HepG2 (cell line): Measurements from ENCODE around the gene ACSM5. TPM values are rescaled to one million over a fixed set of nuclear protein-coding genes. Genes with fewer than 3 reads are reported as not detected.

Source experiments
- ATAC-seq: fragments of 200-7000 bp; cut with Tn5 transposase; 3 replicates; pipeline ENCODE4 v1.9.1; 2020; ENCODE audit warnings: mild to moderate bottlenecking, moderate library complexity
- BruUV-seq: library from RNA; stranded (reverse); fragments of 400-500 nt; replicated peaks from 2 replicates; lab custom pipeline; 2021; lab: Mats Ljungman, UMichigan
- CTCF ChIA-PET: fragments of 300-600 bp; formaldehyde crosslinking; extraction: SDS; loops from one replicate; lab custom pipeline; 2021; ENCODE audit warnings: low total read pairs, inconsistent platforms, low intra/inter-chr PET ratio; lab: Yijun Ruan, JAX
- POLR2A ChIA-PET: fragments of 350-600 bp; sonication (Branson Sonifier 250); formaldehyde crosslinking; loops from one replicate; lab custom pipeline; 2020; ENCODE audit warnings: antibody characterized with exemption, inconsistent platforms; lab: Yijun Ruan, JAX
- DNase-seq: peaks from one replicate; pipeline ENCODE4 v3.0.0-alpha.2; 2015; ENCODE audit warnings: low spot score
- FAIRE-seq: peaks from 3 replicates; lab custom pipeline; 2011; peaks lifted over from hg19 to GRCh38; lab: Jason Lieb, UNC
- H2AFZ ChIP-seq: one replicate; pipeline ENCODE4 v1.6.1; 2011; ENCODE audit warnings: low read length, inconsistent platforms
- H3K27ac ChIP-seq: fragments of 300-600 bp; 3 replicates; pipeline ENCODE4 v1.8.0; 2011; ENCODE audit warnings: mixed run types, mild to moderate bottlenecking, mixed read lengths, low read length, inconsistent platforms; ENCODE audit not compliant: insufficient read depth; ENCODE audit errors: extremely low read length
- H3K27me3 ChIP-seq, 2 experiments: fragments of 200-600 bp in 1 of 2; 2 replicates in 1 of 2; 3 replicates in 1 of 2; pipeline versions ENCODE4 v1.6.0 to v1.8.0; 2011; ENCODE audit warnings: low read length in 2 of 2, mild to moderate bottlenecking in 2 of 2, moderate library complexity in 2 of 2, inconsistent platforms in 1 of 2; ENCODE audit not compliant: insufficient read depth in 2 of 2, control insufficient read depth in 1 of 2
- H3K36me3 ChIP-seq, 2 experiments: fragments of 200-600 bp in 1 of 2; replicated peaks in 1 of 2; 2 replicates in 1 of 2; 3 replicates in 1 of 2; pipeline versions ENCODE4 v1.5.1 to v1.8.0; 2011; ENCODE audit warnings: low read length in 2 of 2, inconsistent platforms in 1 of 2; ENCODE audit not compliant: insufficient read depth in 2 of 2, control insufficient read depth in 1 of 2
- H3K4me1 ChIP-seq: 2 replicates; pipeline ENCODE4 v1.5.1; 2012; ENCODE audit warnings: low read length, inconsistent platforms; ENCODE audit not compliant: insufficient read depth
- H3K4me2 ChIP-seq: 2 replicates; pipeline ENCODE4 v1.6.0; 2011; ENCODE audit warnings: low read depth, low read length, inconsistent platforms
- H3K4me3 ChIP-seq, 3 experiments: fragments of 200-600 bp in 1 of 3; sonication (generic), shearing (Covaris generic) in 1 of 3; replicated peaks in 1 of 3; 2 replicates each; pipeline ENCODE4 v1.5.1; 2011 to 2016; ENCODE audit warnings: low read length in 3 of 3, inconsistent platforms in 2 of 3, low read depth in 2 of 3, mild to moderate bottlenecking in 2 of 3, control low read depth in 1 of 3, mixed read lengths in 1 of 3; ENCODE audit not compliant: insufficient read depth in 1 of 3
- H3K79me2 ChIP-seq: one replicate; pipeline ENCODE4 v1.6.1; 2011; ENCODE audit warnings: low read length, inconsistent platforms; ENCODE audit not compliant: insufficient read depth
- H3K9ac ChIP-seq: 2 replicates; pipeline ENCODE4 v1.6.0; 2011; ENCODE audit warnings: mild to moderate bottlenecking, low read depth, low read length, inconsistent platforms; ENCODE audit not compliant: insufficient read depth
- H3K9me3 ChIP-seq: 2 replicates; pipeline ENCODE4 v1.5.1; 2012; ENCODE audit warnings: mild to moderate bottlenecking, low read length
- H4K20me1 ChIP-seq: 2 replicates; pipeline ENCODE4 v1.6.0; 2011; ENCODE audit warnings: inconsistent platforms, mild to moderate bottlenecking, low read length, moderate library complexity; ENCODE audit not compliant: insufficient read depth
- FOXA1 ChIP-seq, 2 experiments: fragments of 450-650 bp in 1 of 2; sonication (generic) in 1 of 2; formaldehyde crosslinking in 1 of 2; IDR thresholded peaks; 2 replicates each; pipeline versions ENCODE4 v1.4.0 to v1.6.1; 2016 to 2020; ENCODE audit warnings: missing genetic modification reagents in 1 of 2
- FOXC1 ChIP-seq: sonication (generic); formaldehyde crosslinking; IDR thresholded peaks from 2 replicates; pipeline ENCODE4 v1.8.0; 2022; ENCODE audit warnings: mild to moderate bottlenecking, missing genetic modification reagents, borderline replicate concordance
- FOXK2 ChIP-seq: fragments of 450-650 bp; IDR thresholded peaks from 2 replicates; pipeline ENCODE4 v1.6.1; 2016
- KDM5B ChIP-seq: sonication (generic); formaldehyde crosslinking; IDR thresholded peaks from 2 replicates; pipeline ENCODE4 v1.4.0; 2020; ENCODE audit warnings: missing genetic modification reagents, mild to moderate bottlenecking, borderline replicate concordance
- MED8 ChIP-seq: sonication (generic); formaldehyde crosslinking; IDR thresholded peaks from 2 replicates; pipeline ENCODE4 v1.8.1; 2023; ENCODE audit warnings: mild to moderate bottlenecking, missing genetic modification reagents; ENCODE audit not compliant: insufficient replicate concordance
- MIER3 ChIP-seq: IDR thresholded peaks from 2 replicates; pipeline ENCODE4 v1.6.1; 2016; ENCODE audit warnings: missing compliant biosample characterization, borderline replicate concordance
- MIXL1 ChIP-seq: IDR thresholded peaks from 2 replicates; pipeline ENCODE4 v1.6.1; 2016
- ZNF260 ChIP-seq: sonication (generic); formaldehyde crosslinking; IDR thresholded peaks from 2 replicates; pipeline ENCODE4 v1.4.0; 2020; ENCODE audit warnings: missing genetic modification reagents, low read depth, mild to moderate bottlenecking, borderline replicate concordance
- ZNF776 ChIP-seq: sonication (generic); formaldehyde crosslinking; IDR thresholded peaks from 2 replicates; pipeline ENCODE4 v1.4.0; 2020; ENCODE audit warnings: mild to moderate bottlenecking, missing genetic modification reagents
- ZNF850 ChIP-seq: sonication (generic); formaldehyde crosslinking; conservative IDR thresholded peaks from 2 replicates; pipeline ENCODE4 v1.9.0; 2021; ENCODE audit warnings: mild to moderate bottlenecking, missing genetic modification reagents
- WGBS: methylation state at CpG from one replicate; pipeline ENCODE4 v1.1.6; 2017; ENCODE audit warnings: low lambda C conversion rate; 5-methylcytosine and 5-hydroxymethylcytosine counted together
- in situ Hi-C: cut with HindIII; loops from 2 replicates; pipeline ENCODE4 v1.10.0; 2017; ENCODE audit warnings: low pct_unique_long_range_greater_than_20kb; ENCODE audit not compliant: extremely low pct_ligation_motif_present
- intact Hi-C: fragments of 100-400 bp; cut with micrococcal nuclease; formaldehyde crosslinking; loops from one replicate; pipeline ENCODE4 v1.10.0; 2022; ENCODE audit not compliant: unreplicated experiment
- polyA plus RNA-seq, 8 experiments: library from polyadenylated mRNA; depleted of rRNA in 3 of 8; stranded (reverse) in 7 of 8; unstranded in 1 of 8; fragments of >200 nt; fragmentation: Illumina TruSeq in 4 of 8; extraction: Trizol in 4 of 8; gene quantifications; 2 replicates each; pipeline versions ENCODE4 v1.2.1 to v1.2.3, GENCODE V29; 2011 to 2016; ENCODE audit warnings: low read depth in 4 of 8, missing spikeins in 1 of 8, mixed read lengths in 1 of 8; ENCODE audit not compliant: insufficient read depth in 1 of 8
- total RNA-seq, 5 experiments: library from RNA; depleted of rRNA; stranded (reverse); fragments of >200 nt; fragmentation: Illumina TruSeq; extraction: Trizol; gene quantifications; 2 replicates each; pipeline ENCODE4 v1.2.3, GENCODE V29; 2016; ENCODE audit warnings: low read depth in 1 of 5
- TF ChIP-seq, protein P1 (sequence below): sonication (generic); formaldehyde crosslinking; IDR thresholded peaks from 2 replicates; pipeline ENCODE4 v1.8.0; 2023; ENCODE audit warnings: mild to moderate bottlenecking, missing genetic modification reagents
- TF ChIP-seq, protein P2 (sequence below), 2 experiments: sonication (generic) in 1 of 2; formaldehyde crosslinking in 1 of 2; IDR thresholded peaks; 2 replicates each; pipeline versions ENCODE4 v1.5.1 to v1.6.1; 2011 to 2020; ENCODE audit warnings: borderline replicate concordance in 1 of 2, low read depth in 1 of 2, low read length in 1 of 2, mild to moderate bottlenecking in 1 of 2, missing genetic modification reagents in 1 of 2, moderate library complexity in 1 of 2

ACSM5 gene
- total and polyA plus RNA-seq, 2 of the 13 experiments (the other 11 are each of a cell fraction or from before 2014, with no cell fraction given) = 9.1 to 15.0 TPM

DNA sequence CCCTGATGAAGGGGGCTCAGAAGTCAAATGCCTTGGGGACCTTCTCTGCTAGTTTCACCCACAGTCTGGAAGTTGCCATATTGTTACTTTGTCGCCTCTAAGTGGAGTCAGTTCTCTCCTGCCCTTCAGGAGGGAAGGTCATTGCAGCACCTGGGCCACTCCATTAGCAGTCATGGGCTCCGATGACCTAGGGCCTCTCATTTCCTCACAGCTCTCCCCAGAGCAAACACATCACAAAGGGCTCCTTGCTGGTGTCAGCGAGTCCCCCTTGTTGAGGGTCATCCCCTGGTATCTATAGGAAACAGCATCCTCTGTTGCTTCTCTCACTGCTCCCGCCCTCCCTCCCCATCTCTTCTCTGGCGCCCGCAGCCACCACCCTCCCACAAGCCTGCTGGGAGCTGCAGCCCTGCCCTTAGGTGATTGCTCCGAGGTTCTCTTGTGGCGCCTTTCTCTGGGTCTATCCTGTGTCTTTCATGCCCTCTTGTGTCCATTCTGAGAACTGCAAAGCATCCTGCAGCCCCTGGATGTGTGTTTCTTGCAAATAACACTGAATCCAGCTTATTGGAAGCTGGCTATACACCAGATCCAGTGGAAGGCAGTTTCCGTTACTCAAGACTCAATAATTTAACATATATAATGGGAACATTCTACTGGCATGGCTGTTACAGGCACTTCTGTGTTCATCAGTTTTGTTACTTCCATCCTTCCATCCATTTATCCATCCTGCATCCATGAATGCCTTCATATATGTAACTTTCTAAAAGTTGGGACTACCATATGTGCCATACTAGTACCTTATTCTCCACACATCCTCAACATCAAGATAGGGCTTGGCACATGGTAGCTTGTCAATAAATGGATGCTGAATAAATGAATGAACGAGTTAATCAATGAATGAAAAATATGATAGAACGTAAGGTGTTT is 26.0 kb upstream of the ACSM5 start (continued):
- TF ChIP-seq KDM5B (CRISPR knock-in tag) (no peak; the same call in 1 of the 2 replicates), MIER3 (CRISPR knock-in tag) (no peak)

DNA sequence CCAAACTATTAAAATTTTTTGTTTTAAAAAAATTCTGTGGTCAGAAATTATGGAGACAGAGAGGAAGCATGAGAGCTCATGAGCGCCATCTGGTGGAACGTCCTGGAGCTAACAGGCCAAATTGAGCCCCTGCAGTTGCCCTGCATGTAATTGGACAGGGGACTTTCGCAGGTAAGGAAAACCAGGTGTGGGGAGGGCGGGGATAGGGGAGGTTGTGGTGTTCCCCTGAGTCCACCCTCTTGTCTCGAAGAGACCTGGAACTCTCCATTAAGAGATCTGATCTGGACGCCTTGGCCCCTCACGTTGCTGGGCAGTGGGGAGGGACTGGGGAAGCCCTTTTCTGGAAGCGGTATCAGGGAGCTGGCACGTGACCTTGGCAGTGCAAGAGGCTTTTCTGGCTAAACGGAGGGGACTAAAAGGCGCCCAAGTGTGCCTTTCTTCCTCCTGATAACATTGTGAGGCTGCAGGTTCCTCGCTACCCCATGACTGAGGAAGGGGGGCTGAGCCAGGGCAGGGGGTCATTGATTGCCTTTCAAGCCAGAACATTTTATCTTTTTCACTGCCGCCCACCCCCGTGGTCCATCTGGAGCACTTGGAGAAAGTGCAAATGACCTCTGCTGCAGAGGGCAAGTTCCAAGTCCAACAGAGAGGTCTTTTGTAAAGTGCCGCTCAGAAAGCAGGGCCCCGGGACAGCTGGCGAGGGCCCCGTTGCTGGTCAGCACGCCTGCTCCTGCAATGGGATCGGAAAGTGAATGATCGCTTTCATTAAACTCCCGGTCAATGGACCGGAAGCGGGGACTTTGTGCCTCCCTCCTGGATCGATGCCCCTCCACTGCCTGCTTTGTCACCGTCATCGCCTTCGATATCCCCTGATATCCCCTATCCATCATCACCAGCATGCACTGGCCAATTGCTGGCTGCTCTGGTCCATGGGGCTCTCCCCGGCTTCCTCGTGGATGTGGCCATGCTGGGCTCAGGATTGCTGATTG is 23.2 kb upstream of the ACSM5 start:
- Histone ChIP-seq H3K4me3 (peak overlapping the region; percentile 27 to 70 (median 53)), H3K4me2 (peak overlapping the region; percentile 99), H3K4me1 (peaks cover 21% of the 10 kb centered on the region), H3K27me3 (no peaks in the 10 kb centered on the region), H3K9me3 (no peaks in the 10 kb centered on the region), H4K20me1 (no peaks in the 10 kb centered on the region), H3K9ac (peak overlapping the region; percentile 46), H3K36me3 (no peaks in the 10 kb centered on the region), H3K27ac (peak overlapping the region; percentile 49), H2AFZ (peak overlapping the region; percentile 67), H3K79me2 (no peaks in the 10 kb centered on the region)
- ChIA-PET POLR2A (interaction anchor here (0.6 to 1.6 kb wide), 6 partner anchors 9 to 830 kb away, joined by 3 to 7 read pairs (median 4); partner anchors contain the start of gene ACSM5), CTCF (interaction anchor here (1.3 to 1.9 kb wide), 4 partner anchors 26 to 487 kb away, joined by 3 to 10 read pairs (median 6); no protein-coding TSS in a partner anchor)
- DNase-seq = peak; percentile 67
- WGBS = 2% methylated on average over 30 of the region's 30 CpGs
- intact Hi-C loops (loop anchor here (5.0 kb wide), 1 partner anchor 231 kb away; no protein-coding TSS in a partner anchor), in situ Hi-C loops (loop anchor here (5.0 to 25.0 kb wide), 2 partner anchors 489 to 799 kb away; no protein-coding TSS in a partner anchor)
- no TSS peak for BruUV-seq
- FAIRE-seq = peak; percentile 94
- ATAC-seq = peak; percentile 66
- TF ChIP-seq ZNF776 (CRISPR knock-in tag) = peak; percentile 94
- no peak for TF ChIP-seq ZNF260 (CRISPR knock-in tag)
- no peak for TF ChIP-seq FOXK2
- TF ChIP-seq, protein P1, sequence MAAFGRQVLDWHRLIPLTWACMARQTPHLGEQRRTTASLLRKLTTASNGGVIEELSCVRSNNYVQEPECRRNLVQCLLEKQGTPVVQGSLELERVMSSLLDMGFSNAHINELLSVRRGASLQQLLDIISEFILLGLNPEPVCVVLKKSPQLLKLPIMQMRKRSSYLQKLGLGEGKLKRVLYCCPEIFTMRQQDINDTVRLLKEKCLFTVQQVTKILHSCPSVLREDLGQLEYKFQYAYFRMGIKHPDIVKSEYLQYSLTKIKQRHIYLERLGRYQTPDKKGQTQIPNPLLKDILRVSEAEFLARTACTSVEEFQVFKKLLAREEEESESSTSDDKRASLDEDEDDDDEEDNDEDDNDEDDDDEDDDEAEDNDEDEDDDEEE (CRISPR knock-in tag) = peak; percentile 94; the same call in 1 of the 2 replicates
- peak; percentile 73 for TF ChIP-seq MIXL1 (CRISPR knock-in tag)
- 0 out of 2 replicates have a peak, but pooled peaks have one; percentile 47 for TF ChIP-seq ZNF850 (CRISPR knock-in tag)
- peak; percentile 98 for TF ChIP-seq FOXC1 (CRISPR knock-in tag)
- no peak for TF ChIP-seq FOXA1 (IDR thresholded peaks at IDR 0.05)
- no peak; the same call in 1 of the 2 replicates for TF ChIP-seq FOXA1 (CRISPR knock-in tag; IDR thresholded peaks at IDR 0.05)
- TF ChIP-seq MED8 = peak; percentile 70
- TF ChIP-seq, protein P2, sequence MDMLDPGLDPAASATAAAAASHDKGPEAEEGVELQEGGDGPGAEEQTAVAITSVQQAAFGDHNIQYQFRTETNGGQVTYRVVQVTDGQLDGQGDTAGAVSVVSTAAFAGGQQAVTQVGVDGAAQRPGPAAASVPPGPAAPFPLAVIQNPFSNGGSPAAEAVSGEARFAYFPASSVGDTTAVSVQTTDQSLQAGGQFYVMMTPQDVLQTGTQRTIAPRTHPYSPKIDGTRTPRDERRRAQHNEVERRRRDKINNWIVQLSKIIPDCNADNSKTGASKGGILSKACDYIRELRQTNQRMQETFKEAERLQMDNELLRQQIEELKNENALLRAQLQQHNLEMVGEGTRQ (IDR thresholded peaks at IDR 0.05; ENCODE audit: low read depth, low read length) = peak; percentile 66
- TF ChIP-seq, protein P2 (CRISPR knock-in tag; IDR thresholded peaks at IDR 0.05; ENCODE audit: borderline replicate concordance) = peak; percentile 85; the same call in 1 of the 2 replicates
